ENCODE data around the gene MRPL36. TPM values are rescaled to one million over a fixed set of nuclear protein-coding genes. Genes with fewer than 3 reads are reported as not detected.
"Not testable (repeated sequence)": the region's sequence is repeated elsewhere in the genome, so short reads cannot be mapped to it uniquely, and the experiment has no call there.

The MRPL36 gene
- total RNA-seq, 1 experiment from 2014 or later: 60.5 TPM

DNA sequence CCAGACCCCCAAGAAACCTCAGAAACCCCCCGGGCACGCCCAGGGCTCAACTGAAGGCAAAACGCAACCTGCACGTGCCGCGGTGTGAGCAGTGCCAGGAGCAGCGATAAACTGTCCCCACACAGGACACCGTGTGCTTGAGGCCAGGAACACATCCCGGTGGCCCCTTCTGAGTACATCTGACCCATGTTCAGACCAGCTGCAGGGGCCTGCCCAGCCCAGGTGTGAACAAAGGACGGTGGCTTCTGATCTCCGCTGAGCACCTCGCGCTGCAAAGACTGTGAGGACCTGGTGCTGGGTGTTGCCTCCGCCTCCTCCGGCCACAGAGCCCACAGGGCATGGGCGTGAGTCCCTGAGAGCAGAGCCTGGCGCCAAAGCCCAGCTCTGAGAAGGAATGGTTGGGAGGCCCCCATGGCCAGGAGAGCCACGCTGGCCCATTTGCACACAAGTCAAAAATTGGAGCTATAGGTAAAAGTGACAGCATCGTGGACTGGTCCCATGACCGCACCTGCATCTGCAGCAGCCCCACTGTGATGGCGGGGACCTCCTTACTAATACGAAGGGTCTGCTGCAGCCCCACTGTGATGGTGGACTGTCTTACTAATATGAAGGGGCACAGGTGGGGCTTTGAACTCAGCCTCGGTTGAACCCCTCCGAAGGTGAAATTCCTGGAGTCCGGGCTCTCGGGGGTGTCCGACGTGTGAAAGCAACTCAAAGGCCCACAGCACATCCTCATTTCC, 33.0 kb upstream of the MRPL36 start:
- DNase-seq (ENCODE audit: low spot score): no peak

DNA sequence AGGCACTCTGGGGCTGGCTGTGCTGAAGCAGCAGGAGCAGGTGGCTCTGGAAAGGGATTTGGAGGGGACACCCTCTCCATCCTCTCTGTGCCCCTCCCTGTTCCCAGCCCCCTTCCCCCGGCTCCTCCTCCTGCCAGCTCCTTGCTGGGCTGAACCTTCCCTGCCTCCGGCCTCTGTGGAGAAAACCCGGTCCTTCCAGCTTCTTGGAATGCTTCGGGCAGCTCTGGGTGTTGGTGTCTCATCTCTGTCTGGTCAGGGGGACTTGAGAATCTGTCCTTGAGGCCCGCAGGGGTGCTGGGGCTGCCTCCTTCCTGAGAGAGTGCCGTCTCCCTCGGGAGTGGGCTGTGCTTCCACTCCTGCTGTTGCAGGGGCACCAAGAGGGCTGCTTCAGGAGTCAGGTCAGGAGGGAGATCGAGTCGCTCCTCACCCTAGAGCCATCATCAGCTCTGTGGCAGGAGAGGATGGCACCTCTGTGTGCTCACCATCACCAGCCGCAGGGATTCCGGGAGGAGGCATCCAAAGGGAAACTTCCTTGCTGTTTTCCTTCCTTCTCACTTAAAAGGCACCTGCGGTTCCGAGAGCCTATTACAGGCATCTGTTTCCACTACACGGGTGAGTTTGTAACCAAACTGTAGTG, 32.2 kb upstream of the MRPL36 start:
- no peak for DNase-seq (ENCODE audit: low spot score)

- DNase-seq (ENCODE audit: low spot score): no peak
These were observed 31.6 kb upstream of the MRPL36 start for GRCh38 chr5:1831257-1831656.

- DNase-seq (ENCODE audit: low spot score): no peak
These were observed 31.1 kb upstream of the MRPL36 start for GRCh38 chr5:1830571-1831228.

DNA sequence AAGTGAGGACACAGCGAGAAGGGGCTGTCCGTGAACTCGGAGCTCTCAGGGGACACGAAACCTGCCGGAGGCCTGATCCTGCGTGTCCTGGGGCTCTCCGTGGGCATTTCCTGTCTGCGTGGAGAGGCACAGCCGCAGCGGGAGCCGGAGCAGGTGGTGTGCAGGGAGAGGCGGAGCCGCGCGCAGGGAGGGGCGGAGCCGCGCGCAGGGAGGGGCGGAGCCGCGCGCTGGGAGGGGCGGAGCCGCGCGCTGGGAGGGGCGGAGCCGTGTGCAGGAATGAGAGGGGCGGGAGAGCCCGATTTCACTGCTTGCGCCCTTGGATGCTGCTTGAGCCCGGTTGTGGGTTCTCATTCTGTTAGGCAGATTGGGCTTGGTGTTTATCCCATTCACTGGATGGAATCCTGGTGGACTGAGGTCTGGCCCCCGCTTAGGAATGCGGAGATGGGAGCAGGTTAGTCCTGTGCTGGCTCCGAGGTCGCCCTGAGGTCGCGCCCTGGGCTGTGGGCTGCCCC, 28.3 kb upstream of the MRPL36 start:
- DNase-seq (ENCODE audit: low spot score): no peak

DNA sequence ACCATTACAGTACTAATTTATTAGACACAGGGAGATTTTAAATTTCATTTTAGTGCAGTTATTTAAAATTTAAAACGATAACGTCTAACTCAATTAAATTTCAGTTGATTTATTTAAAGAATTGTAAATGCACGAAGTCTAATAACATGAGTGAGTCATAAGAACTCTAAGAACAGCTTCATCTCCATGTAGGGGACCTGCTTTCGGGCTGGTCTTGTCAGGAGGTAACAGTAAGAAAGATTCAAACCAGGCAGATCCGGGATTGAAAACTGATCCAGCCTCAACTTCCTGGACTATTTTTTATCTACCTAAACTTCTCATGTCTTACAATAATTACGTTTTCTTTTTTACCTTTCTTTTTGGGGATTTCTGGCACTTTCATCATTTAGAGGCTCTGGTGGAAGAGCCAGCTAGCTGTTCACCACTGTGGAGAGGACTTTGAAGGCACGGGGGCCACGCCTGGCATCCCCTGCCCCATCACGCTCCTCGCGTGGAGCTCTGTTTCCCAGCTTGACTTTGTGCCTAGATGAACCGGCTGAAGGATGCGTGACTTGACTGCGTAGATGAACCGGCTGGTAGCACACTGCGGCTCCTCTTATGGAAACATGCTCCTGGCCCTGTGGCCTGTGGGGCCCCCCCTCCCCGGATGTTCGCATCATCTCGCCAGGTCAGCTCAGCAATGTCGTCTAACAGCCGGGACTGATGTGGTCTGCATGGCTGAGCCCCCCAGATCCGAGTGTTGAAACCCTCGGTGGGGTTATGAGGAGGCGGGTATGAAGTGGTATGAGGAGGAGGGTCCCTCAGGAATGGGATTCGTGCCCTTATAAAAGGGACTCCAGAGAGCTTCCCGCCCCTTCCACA, 27.6 kb upstream of the MRPL36 start:
- DNase-seq (ENCODE audit: low spot score): no peak

DNA sequence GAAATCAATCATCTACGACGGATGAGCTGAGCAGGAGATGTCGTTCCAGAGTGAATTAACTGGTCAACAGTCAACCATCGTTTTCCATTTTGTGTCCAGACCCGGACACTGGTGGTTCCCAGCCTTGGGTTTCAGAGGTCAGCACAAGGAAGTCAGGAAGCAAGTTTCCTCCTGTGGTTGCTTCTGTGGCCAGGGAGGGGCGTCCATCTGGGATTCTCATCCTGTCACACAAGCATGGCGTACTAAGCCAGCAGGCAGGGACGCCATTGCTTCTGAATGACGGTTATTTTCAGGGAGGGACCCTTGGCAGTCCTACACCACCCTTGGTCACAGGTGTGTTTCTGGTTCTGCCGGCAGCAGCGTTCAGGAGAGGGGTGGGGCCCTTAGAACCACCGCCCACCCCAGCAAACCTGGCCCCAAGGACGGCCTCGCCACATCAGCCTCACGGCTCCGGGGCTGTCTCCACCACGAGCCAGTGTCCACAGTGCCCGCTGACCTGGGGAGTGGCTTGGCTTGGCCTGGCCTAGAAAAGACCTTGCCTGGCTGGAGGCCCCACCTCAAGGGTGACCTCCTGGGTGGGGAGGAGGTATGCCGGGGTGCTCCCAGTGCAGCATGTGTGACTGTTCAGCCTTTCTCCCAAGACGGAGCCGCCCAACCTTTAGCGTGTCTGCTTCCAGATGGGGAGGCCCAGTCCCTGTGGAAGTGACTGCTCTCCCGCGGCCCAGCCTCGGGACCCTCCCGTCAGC, 26.8 kb upstream of the MRPL36 start:
- DNase-seq (ENCODE audit: low spot score): no peak

GRCh38 chr5:1824903-1825841, 25.5 kb upstream of the MRPL36 start:
- no peak for DNase-seq (ENCODE audit: low spot score)

GRCh38 chr5:1824109-1824821, 24.6 kb upstream of the MRPL36 start:
- no peak for DNase-seq (ENCODE audit: low spot score)

GRCh38 chr5:1823381-1824034, 23.9 kb upstream of the MRPL36 start:
- no peak for DNase-seq (ENCODE audit: low spot score)

DNA sequence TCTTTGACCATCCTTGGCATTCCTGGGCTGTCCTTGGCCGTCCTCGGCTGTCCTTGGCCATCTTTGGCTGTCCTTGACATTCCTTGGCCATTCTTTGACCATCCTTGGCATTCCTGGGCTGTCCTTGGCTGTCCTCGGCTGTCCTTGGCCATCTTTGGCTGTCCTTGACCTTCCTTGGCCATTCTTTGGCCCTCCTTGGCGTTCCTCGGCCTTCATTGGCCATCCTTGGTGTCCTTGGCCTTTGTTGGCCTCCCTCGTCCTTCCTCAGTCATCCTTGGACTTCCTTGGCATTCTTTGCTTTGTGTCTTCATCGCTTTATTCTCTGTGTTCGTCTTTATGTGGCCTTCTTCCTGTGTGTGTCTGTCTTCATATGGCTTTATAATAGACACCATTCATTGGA, 22.2 kb upstream of the MRPL36 start:
- DNase-seq (ENCODE audit: low spot score): no peak

- DNase-seq (ENCODE audit: low spot score): no peak
These were observed 21.3 kb upstream of the MRPL36 start for GRCh38 chr5:1820926-1821325.

DNA sequence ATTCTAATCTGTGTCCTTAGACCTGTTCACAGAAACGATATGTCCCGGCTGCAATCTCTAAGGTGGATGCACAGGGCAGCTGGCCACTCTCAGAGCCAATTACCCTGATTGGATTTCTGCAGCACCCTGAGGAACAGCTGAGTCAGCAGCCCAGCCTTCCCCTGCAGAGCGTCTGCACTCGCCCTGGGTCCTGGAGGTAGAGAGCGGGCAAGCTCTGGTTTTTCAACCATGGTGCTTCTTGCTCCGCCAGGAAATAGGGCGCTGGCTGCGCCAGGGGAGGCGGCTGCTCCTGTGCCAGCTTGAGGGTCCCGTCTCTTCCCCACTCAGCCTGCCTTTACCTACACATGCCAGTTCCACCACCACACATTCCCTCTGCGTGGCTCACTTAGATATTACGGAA, 20.7 kb upstream of the MRPL36 start:
- no peak for DNase-seq (ENCODE audit: low spot score)

DNA sequence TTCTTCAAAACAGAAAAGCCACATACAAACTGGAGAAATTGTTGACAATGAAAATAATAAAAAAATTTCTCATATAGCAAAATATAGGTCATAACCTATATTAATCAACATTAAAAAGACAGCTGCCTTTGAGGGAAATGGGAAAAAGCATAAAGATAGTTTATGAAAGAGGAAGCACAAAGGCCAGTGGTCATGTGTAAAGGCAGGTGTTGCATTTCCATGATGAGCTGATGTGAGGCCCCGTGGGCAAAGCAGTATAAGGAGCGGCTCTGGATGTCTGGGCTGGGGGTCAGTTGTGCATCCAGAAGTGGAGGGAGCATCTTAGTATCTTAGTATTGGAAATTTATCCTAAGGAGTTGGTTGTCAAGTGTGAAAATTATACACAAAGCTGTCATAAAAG, 19.8 kb upstream of the MRPL36 start:
- no peak for DNase-seq (ENCODE audit: low spot score)

- DNase-seq (ENCODE audit: low spot score): no peak
These were observed 19.1 kb upstream of the MRPL36 start for GRCh38 chr5:1818784-1819183.

GRCh38 chr5:1817261-1818043, 17.8 kb upstream of the MRPL36 start:
- DNase-seq (ENCODE audit: low spot score): no peak

GRCh38 chr5:1816495-1817089, 17.0 kb upstream of the MRPL36 start:
- not testable (repeated sequence) for DNase-seq (ENCODE audit: low spot score)

GRCh38 chr5:1815881-1816292, 16.2 kb upstream of the MRPL36 start:
- no peak for DNase-seq (ENCODE audit: low spot score)

Measured in A172 (cell line).